ENCODE data around the gene ERVV-1.

- TF ChIP-seq ZBTB26 (CRISPR knock-in tag; IDR thresholded peaks at IDR 0.05; ENCODE audit: borderline replicate concordance) (no peak), EZH2 (conservative IDR thresholded peaks at IDR 0.05; ENCODE audit: low read depth, low read length) (no peak), ZNF121 (CRISPR knock-in tag; IDR thresholded peaks at IDR 0.05) (no peak), ARID4A (CRISPR knock-in tag; IDR thresholded peaks at IDR 0.05; ENCODE audit: borderline replicate concordance) (no peak), REST (IDR thresholded peaks at IDR 0.05; ENCODE audit: borderline replicate concordance in 1 of 2, low read depth in 1 of 2, low read length in 2 of 2) (no peak), NCOA2 (CRISPR knock-in tag; IDR thresholded peaks at IDR 0.05) (no peak), SRSF9 (IDR thresholded peaks at IDR 0.05; ENCODE audit: borderline replicate concordance, insufficient read depth, low read depth, low read length, poor library complexity, severe bottlenecking) (no peak), SETDB1 (CRISPR knock-in tag; IDR thresholded peaks at IDR 0.05; ENCODE audit: borderline replicate concordance) (no peak), FIP1L1 (IDR thresholded peaks at IDR 0.05; ENCODE audit: borderline replicate concordance, insufficient read depth, low read depth, low read length) (no peak), FOXM1 (CRISPR knock-in tag; IDR thresholded peaks at IDR 0.05) (no peak)
Measured at GRCh38 chr19:53010494-53010893, 3.2 kb upstream of the ERVV-1 start.
